Measurements from ENCODE around the gene ZNF827. TPM values are rescaled to one million over a fixed set of nuclear protein-coding genes. Genes with fewer than 3 reads are reported as not detected.

Gene ZNF827
- total and polyA plus RNA-seq, 2 of the 13 experiments (the other 11 are each of a cell fraction or from before 2014, with no cell fraction given), result 2.8 TPM

DNA sequence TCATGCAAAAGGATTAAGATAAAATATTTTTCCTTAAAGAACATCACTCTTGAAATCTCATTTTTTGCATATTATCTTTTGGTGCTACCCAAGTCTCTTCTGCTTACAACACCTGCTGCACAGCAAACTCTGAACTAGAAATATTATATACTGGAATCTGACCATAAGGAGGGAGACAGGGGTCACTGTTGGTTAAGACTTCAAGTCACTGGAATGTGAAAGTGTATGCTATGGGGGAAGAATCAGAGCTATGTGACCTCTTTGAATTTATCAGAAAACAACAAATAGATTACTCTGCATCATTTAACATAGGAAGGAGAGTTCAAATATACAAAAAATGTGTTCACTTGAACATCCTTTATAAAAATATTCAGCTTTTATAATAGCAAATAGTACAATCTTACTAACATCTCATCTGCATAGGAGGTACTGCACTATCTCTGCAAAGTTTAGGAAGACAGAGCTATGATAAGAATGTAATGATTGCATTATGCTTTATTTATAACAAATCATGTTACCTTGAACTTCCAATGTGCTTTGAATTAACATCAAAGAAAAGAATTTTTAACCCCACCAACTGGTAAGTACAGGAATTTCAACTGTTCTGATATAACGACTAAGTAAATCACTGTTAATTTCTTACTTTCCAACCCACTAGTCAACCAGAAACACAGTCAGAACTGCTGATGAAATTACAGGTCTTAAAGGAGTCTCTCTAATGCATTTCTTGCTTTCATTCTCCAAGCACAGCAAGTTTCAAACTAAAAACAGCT lies 69.8 kb downstream of the ZNF827 start:
- BruUV-seq (replicated peaks), result no TSS peak
- Histone ChIP-seq H3K27me3 (ENCODE audit: control insufficient read depth in 1 of 2, insufficient read depth in 2 of 2, low read length in 2 of 2) (no peaks in the 10 kb centered on the region), H3K9me3 (ENCODE audit: low read length) (no peaks in the 10 kb centered on the region), H3K9ac (ENCODE audit: insufficient read depth, low read depth, low read length) (no peak overlapping the region), H3K4me3 (replicated peaks in 1 of 3; ENCODE audit: insufficient read depth in 1 of 3, low read depth in 2 of 3, low read length in 3 of 3) (no peak overlapping the region), H3K4me2 (ENCODE audit: low read depth, low read length) (no peak overlapping the region), H3K36me3 (replicated peaks in 1 of 2; ENCODE audit: control insufficient read depth in 1 of 2, insufficient read depth in 2 of 2, low read length in 2 of 2) (peaks cover 0 to 5% of the 10 kb centered on the region in 2 experiments; a peak in 4 of 5 replicates), H3K27ac (ENCODE audit: extremely low read length, insufficient read depth, low read length) (no peak overlapping the region), H4K20me1 (ENCODE audit: insufficient read depth, low read length) (no peaks in the 10 kb centered on the region), H3K4me1 (ENCODE audit: insufficient read depth, low read length) (no peaks in the 10 kb centered on the region), H3K79me2 (ENCODE audit: insufficient read depth, low read length) (no peaks in the 10 kb centered on the region), H2AFZ (ENCODE audit: low read length) (no peak overlapping the region)
- WGBS (ENCODE audit: low lambda C conversion rate), result 97% methylated on average over 1 of the region's 1 CpG
- intact Hi-C loops (cut with micrococcal nuclease; ENCODE audit: unreplicated experiment), result no loop called here
- DNase-seq (ENCODE audit: low spot score) (no peak), FAIRE-seq (no peak), ATAC-seq (no peak)
- TF ChIP-seq SRY (CRISPR knock-in tag; IDR thresholded peaks at IDR 0.05), result no peak
- no peak for TF ChIP-seq NR1H2 (CRISPR knock-in tag; IDR thresholded peaks at IDR 0.05; ENCODE audit: borderline replicate concordance, low read depth)
- TF ChIP-seq CEBPG (CRISPR knock-in tag; IDR thresholded peaks at IDR 0.05), result no peak
- no peak for TF ChIP-seq ZNF253 (CRISPR knock-in tag; IDR thresholded peaks at IDR 0.05; ENCODE audit: borderline replicate concordance)
- TF ChIP-seq SMARCC2 (IDR thresholded peaks at IDR 0.05), result no peak
- no peak for TF ChIP-seq NFKBIZ (CRISPR knock-in tag; IDR thresholded peaks at IDR 0.05)
- TF ChIP-seq SAP130 (CRISPR knock-in tag; IDR thresholded peaks at IDR 0.05; ENCODE audit: low read depth), result no peak
- no peak for TF ChIP-seq MIER3 (CRISPR knock-in tag; IDR thresholded peaks at IDR 0.05; ENCODE audit: borderline replicate concordance)
- no peak for TF ChIP-seq ZNF550 (CRISPR knock-in tag; IDR thresholded peaks at IDR 0.05; ENCODE audit: borderline replicate concordance)
- no peak for TF ChIP-seq STAT6 (CRISPR knock-in tag; IDR thresholded peaks at IDR 0.05; ENCODE audit: borderline replicate concordance)
- TF ChIP-seq SIX4 (CRISPR knock-in tag; IDR thresholded peaks at IDR 0.05), result no peak
- no peak for TF ChIP-seq ZNF260 (CRISPR knock-in tag; IDR thresholded peaks at IDR 0.05; ENCODE audit: borderline replicate concordance, low read depth)
- TF ChIP-seq CREB3 (CRISPR knock-in tag; IDR thresholded peaks at IDR 0.05), result no peak
- ChIA-PET CTCF (ENCODE audit: low intra/inter-chr PET ratio, low total read pairs) (no interaction called here), POLR2A (no interaction called here)
- in situ Hi-C loops (cut with HindIII; ENCODE audit: extremely low pct_ligation_motif_present, low pct_unique_long_range_greater_than_20kb), result no loop called here

Data from HepG2 (cell line).